Keratinocyte (primary cell): ENCODE data around the gene RNF123. TPM values are rescaled to one million over a fixed set of nuclear protein-coding genes. Genes with fewer than 3 reads are reported as not detected.

ENCODE experiments used
- DNase-seq: peaks from one replicate; pipeline ENCODE4 v3.0.0-alpha.2; 2011; ENCODE audit warnings: low read depth, missing footprints, low spot score
- FAIRE-seq: peaks from 2 replicates; lab custom pipeline; 2011; peaks lifted over from hg19 to GRCh38; lab: Jason Lieb, UNC
- H2AFZ ChIP-seq: 2 replicates; pipeline ENCODE4 v1.6.0; 2012; ENCODE audit warnings: low read length, control low read depth, inconsistent platforms; ENCODE audit not compliant: control insufficient read depth
- H3K27ac ChIP-seq: 2 replicates; pipeline ENCODE4 v1.5.1; 2011; ENCODE audit warnings: low read length; ENCODE audit not compliant: control insufficient read depth, insufficient read depth
- H3K27me3 ChIP-seq: 3 replicates; pipeline ENCODE4 v1.6.0; 2011; ENCODE audit warnings: low read length; ENCODE audit not compliant: control insufficient read depth, insufficient read depth; ENCODE audit errors: extremely low read depth
- H3K36me3 ChIP-seq, 2 experiments: 2 replicates in 1 of 2; 3 replicates in 1 of 2; pipeline ENCODE4 v1.5.1; 2011; ENCODE audit warnings: low read length in 2 of 2, mild to moderate bottlenecking in 1 of 2; ENCODE audit not compliant: control insufficient read depth in 2 of 2, insufficient read depth in 2 of 2; ENCODE audit errors: extremely low read depth in 1 of 2
- H3K4me1 ChIP-seq: 3 replicates; pipeline ENCODE4 v1.5.1; 2011; ENCODE audit warnings: low read length; ENCODE audit not compliant: control insufficient read depth, insufficient read depth; ENCODE audit errors: extremely low read depth
- H3K4me2 ChIP-seq: 3 replicates; pipeline ENCODE4 v1.6.0; 2011; ENCODE audit warnings: low read depth, low read length; ENCODE audit not compliant: control insufficient read depth, insufficient read depth; ENCODE audit errors: extremely low read depth
- H3K4me3 ChIP-seq, 3 experiments: fragments of 200-600 bp in 1 of 3; sonication (generic) in 1 of 3; 2 replicates in 2 of 3; 3 replicates in 1 of 3; pipeline ENCODE4 v1.5.1; 2011 to 2016; ENCODE audit warnings: low read length in 3 of 3, mild to moderate bottlenecking in 3 of 3, control low read depth in 2 of 3, inconsistent platforms in 1 of 3, low read depth in 1 of 3, mixed read lengths in 1 of 3, mixed run types in 1 of 3, moderate library complexity in 1 of 3; ENCODE audit not compliant: control insufficient read depth in 2 of 3, insufficient read depth in 2 of 3; ENCODE audit errors: extremely low read depth in 1 of 3
- H3K79me2 ChIP-seq: 2 replicates; pipeline ENCODE4 v1.6.0; 2012; ENCODE audit warnings: low read length; ENCODE audit not compliant: control insufficient read depth, insufficient read depth
- H3K9ac ChIP-seq: 3 replicates; pipeline ENCODE4 v1.6.0; 2011; ENCODE audit warnings: low read length; ENCODE audit not compliant: control insufficient read depth, insufficient read depth; ENCODE audit errors: extremely low read depth
- H3K9me1 ChIP-seq: 3 replicates; pipeline ENCODE4 v1.6.0; 2011; ENCODE audit warnings: low read length; ENCODE audit not compliant: control insufficient read depth, insufficient read depth; ENCODE audit errors: extremely low read depth
- H3K9me3 ChIP-seq: 2 replicates; pipeline ENCODE4 v1.5.1; 2012; ENCODE audit warnings: low read depth, low read length; ENCODE audit not compliant: control insufficient read depth
- H4K20me1 ChIP-seq: 3 replicates; pipeline ENCODE4 v1.6.0; 2011; ENCODE audit warnings: low read length; ENCODE audit not compliant: control insufficient read depth, insufficient read depth; ENCODE audit errors: extremely low read depth
- CTCF ChIP-seq, 3 experiments: IDR thresholded peaks in 1 of 3; conservative IDR thresholded peaks in 1 of 3; optimal IDR thresholded peaks in 1 of 3; 2 replicates in 2 of 3; 3 replicates in 1 of 3; pipeline versions ENCODE3 to v1.5.1; 2011; ENCODE audit warnings: low read length in 3 of 3, mild to moderate bottlenecking in 3 of 3, moderate library complexity in 2 of 3, control low read depth in 1 of 3, inconsistent platforms in 1 of 3; ENCODE audit not compliant: insufficient read depth in 2 of 3; ENCODE audit errors: extremely low read depth in 1 of 3
- EZH2 ChIP-seq: IDR thresholded peaks from one replicate; pipeline ENCODE4 v1.6.1; 2012; ENCODE audit warnings: inconsistent platforms, mild to moderate bottlenecking, low read length, moderate library complexity
- dilution Hi-C: fragments of 300-500 bp; cut with MboI; formaldehyde crosslinking; loops from one replicate; pipeline ENCODE4 v1.7.0; 2020; ENCODE audit warnings: low sequenced_read_pairs; ENCODE audit not compliant: extremely low pct_ligation_motif_present
- polyA plus RNA-seq, 5 experiments: library from polyadenylated mRNA; depleted of rRNA in 3 of 5; stranded (reverse) in 3 of 5; stranded (forward) in 1 of 5; unstranded in 1 of 5; fragments of >200 nt; gene quantifications; 1 replicate in 1 of 5; 2 replicates in 3 of 5; 3 replicates in 1 of 5; pipeline versions ENCODE4 v1.2.1 to v1.2.3, GENCODE V29; 2011 to 2012; ENCODE audit warnings: missing spikeins in 2 of 5, low read depth in 1 of 5, low replicate concordance in 1 of 5

RNF123 gene
- polyA plus RNA-seq, 1 donor (not counting 4 experiments of a cell fraction or from before 2014, with no cell fraction given): 18.1 TPM

GRCh38 chr3:49650637-49651036 lies 38.7 kb upstream of the RNF123 start:
- Histone ChIP-seq H3K4me1 (peaks cover 3% of the 10 kb centered on the region), H3K4me3 (no peak overlapping the region), H3K79me2 (no peaks in the 10 kb centered on the region), H4K20me1 (no peaks in the 10 kb centered on the region), H3K9ac (no peak overlapping the region), H3K36me3 (no peaks in the 10 kb centered on the region), H3K9me3 (no peaks in the 10 kb centered on the region), H3K27ac (no peak overlapping the region), H2AFZ (no peak overlapping the region), H3K9me1 (no peaks in the 10 kb centered on the region), H3K4me2 (no peak overlapping the region), H3K27me3 (no peaks in the 10 kb centered on the region)
- FAIRE-seq (no peak), DNase-seq (no peak)
- dilution Hi-C loops: loop anchor here (25.0 kb wide), 1 partner anchor 88 kb away; the partner anchor contains the start of gene BSN
- TF ChIP-seq CTCF (optimal IDR thresholded peaks at IDR 0.05 in 1 of 3, IDR thresholded peaks at IDR 0.05 in 1 of 3, conservative IDR thresholded peaks at IDR 0.05 in 1 of 3; ENCODE audit: extremely low read depth in 1 of 3, insufficient read depth in 2 of 3, low read length in 3 of 3) (no peak), EZH2 (no peak)

DNA sequence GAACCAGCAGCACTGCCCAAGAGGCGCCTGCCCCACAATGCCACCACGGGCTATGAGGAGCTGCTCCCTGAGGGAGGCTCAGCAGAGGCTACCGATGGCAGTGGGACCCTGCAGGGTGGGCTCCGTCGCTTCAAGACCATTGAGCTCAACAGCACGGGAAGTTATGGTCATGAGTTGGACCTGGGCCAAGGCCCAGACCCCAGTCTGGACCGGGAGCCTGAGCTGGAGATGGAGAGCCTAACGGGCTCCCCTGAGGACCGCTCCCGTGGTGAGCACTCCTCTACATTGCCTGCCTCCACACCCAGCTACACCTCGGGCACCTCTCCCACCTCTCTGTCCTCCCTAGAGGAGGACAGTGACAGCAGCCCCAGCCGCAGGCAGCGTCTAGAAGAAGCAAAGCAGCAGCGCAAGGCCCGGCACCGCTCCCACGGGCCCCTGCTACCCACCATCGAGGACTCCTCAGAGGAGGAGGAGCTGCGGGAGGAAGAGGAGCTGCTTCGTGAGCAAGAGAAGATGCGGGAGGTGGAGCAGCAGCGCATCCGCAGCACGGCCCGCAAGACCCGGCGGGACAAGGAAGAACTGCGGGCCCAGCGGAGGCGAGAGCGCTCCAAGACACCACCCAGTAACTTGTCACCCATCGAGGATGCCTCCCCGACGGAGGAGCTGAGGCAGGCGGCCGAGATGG lies 37.0 kb upstream of the RNF123 start:
- Histone ChIP-seq H3K27me3 (peaks cover 11% of the 10 kb centered on the region), H3K9ac (no peak overlapping the region), H4K20me1 (no peaks in the 10 kb centered on the region), H2AFZ (no peak overlapping the region), H3K27ac (no peak overlapping the region), H3K4me3 (no peak overlapping the region), H3K9me1 (no peaks in the 10 kb centered on the region), H3K4me1 (peaks cover 3% of the 10 kb centered on the region), H3K79me2 (no peaks in the 10 kb centered on the region), H3K9me3 (no peaks in the 10 kb centered on the region), H3K4me2 (no peak overlapping the region), H3K36me3 (no peaks in the 10 kb centered on the region)
- TF ChIP-seq EZH2: no peak
- no peak for TF ChIP-seq CTCF (optimal IDR thresholded peaks at IDR 0.05 in 1 of 3, IDR thresholded peaks at IDR 0.05 in 1 of 3, conservative IDR thresholded peaks at IDR 0.05 in 1 of 3; ENCODE audit: extremely low read depth in 1 of 3, insufficient read depth in 2 of 3, low read length in 3 of 3)
- no peak for DNase-seq
- dilution Hi-C loops: loop anchor here (25.0 kb wide), 1 partner anchor 90 kb away; the partner anchor contains the start of gene BSN
- no peak for FAIRE-seq
